Measurements from ENCODE around the gene ARID3B. TPM values are rescaled to one million over a fixed set of nuclear protein-coding genes. Genes with fewer than 3 reads are reported as not detected.

Gene ARID3B
- total RNA-seq, 1 donor from 2014 or later: 22.1 TPM

- Mint-ChIP-seq H3K4me3 (no peak overlapping the region), H3K36me3 (peaks cover 6% of the 10 kb centered on the region), H3K4me1 (peaks cover 56% of the 10 kb centered on the region), H3K27ac (no peak overlapping the region), H3K9me3 (no peaks in the 10 kb centered on the region), H3K27me3 (ENCODE audit: low read depth) (peaks cover 19% of the 10 kb centered on the region)
- TF ChIP-seq CTCF (IDR thresholded peaks at IDR 0.05; ENCODE audit: unreplicated experiment): no peak
- DNase-seq (ENCODE audit: low spot score in 2 of 2, unreplicated experiment in 2 of 2): no peak
These were observed 2.6 kb downstream of the ARID3B start for GRCh38 chr15:74543583-74543982.

GRCh38 chr15:74545086-74545485, 4.1 kb downstream of the ARID3B start:
- no peak for DNase-seq (ENCODE audit: low spot score in 2 of 2, unreplicated experiment in 2 of 2)
- Mint-ChIP-seq H3K36me3 (peaks cover 11% of the 10 kb centered on the region), H3K27me3 (ENCODE audit: low read depth) (peaks cover 22% of the 10 kb centered on the region), H3K4me1 (peaks cover 50% of the 10 kb centered on the region), H3K4me3 (no peak overlapping the region), H3K9me3 (no peaks in the 10 kb centered on the region), H3K27ac (no peak overlapping the region)
- TF ChIP-seq CTCF (IDR thresholded peaks at IDR 0.05; ENCODE audit: unreplicated experiment): no peak

GRCh38 chr15:74545776-74546656, 5.0 kb downstream of the ARID3B start:
- Mint-ChIP-seq H3K27me3 (ENCODE audit: low read depth) (peaks cover 23% of the 10 kb centered on the region), H3K36me3 (peaks cover 16% of the 10 kb centered on the region), H3K4me3 (peak overlapping the region; percentile 27), H3K27ac (peak overlapping the region; percentile 64), H3K9me3 (no peaks in the 10 kb centered on the region), H3K4me1 (peaks cover 46% of the 10 kb centered on the region)
- DNase-seq (ENCODE audit: low spot score in 2 of 2, unreplicated experiment in 2 of 2): peak; percentile 98 to 99
- TF ChIP-seq CTCF (IDR thresholded peaks at IDR 0.05; ENCODE audit: unreplicated experiment): no peak

GRCh38 chr15:74547616-74548015, 6.6 kb downstream of the ARID3B start:
- peaks cover 27% of the 10 kb centered on the region for H3K36me3 Mint-ChIP-seq
- no peak for TF ChIP-seq CTCF (IDR thresholded peaks at IDR 0.05; ENCODE audit: unreplicated experiment)
- DNase-seq (ENCODE audit: low spot score in 2 of 2, unreplicated experiment in 2 of 2): no peak
- H3K27ac Mint-ChIP-seq: no peak overlapping the region
- H3K4me3 Mint-ChIP-seq: no peak overlapping the region
- peaks cover 15% of the 10 kb centered on the region for H3K27me3 Mint-ChIP-seq (ENCODE audit: low read depth)
- peaks cover 3% of the 10 kb centered on the region for H3K9me3 Mint-ChIP-seq
- peaks cover 33% of the 10 kb centered on the region for H3K4me1 Mint-ChIP-seq

GRCh38 chr15:74548241-74548640, 7.2 kb downstream of the ARID3B start:
- TF ChIP-seq CTCF (IDR thresholded peaks at IDR 0.05; ENCODE audit: unreplicated experiment): no peak
- Mint-ChIP-seq H3K4me3 (no peak overlapping the region), H3K4me1 (peaks cover 27% of the 10 kb centered on the region), H3K9me3 (peaks cover 4% of the 10 kb centered on the region), H3K36me3 (peaks cover 34% of the 10 kb centered on the region), H3K27ac (no peak overlapping the region), H3K27me3 (ENCODE audit: low read depth) (peaks cover 14% of the 10 kb centered on the region)
- no peak for DNase-seq (ENCODE audit: low spot score in 2 of 2, unreplicated experiment in 2 of 2)

Data from mesothelial cell of epicardium (in vitro differentiated cells).